KOPT-K1 (cell line): ENCODE results near the gene SLC9A2.
A peak's percentile ranks its signal among the peaks of the same experiment; 100 is the strongest.

Experiments
- H3K27ac ChIP-seq: fragments of 200-600 bp; sonication (generic); 2 replicates; pipeline ENCODE4 v1.5.1; 2016; ENCODE audit warnings: antibody characterized with exemption, mild to moderate bottlenecking, low read depth, low read length; ENCODE audit not compliant: poor library complexity, severe bottlenecking
- H3K36me3 ChIP-seq: fragments of 200-600 bp; sonication (generic); 2 replicates; pipeline ENCODE4 v1.5.1; 2017; ENCODE audit warnings: antibody characterized with exemption, mild to moderate bottlenecking, low read length, moderate library complexity; ENCODE audit not compliant: insufficient read depth
- H3K9me3 ChIP-seq: fragments of 200-600 bp; sonication (generic); 2 replicates; pipeline ENCODE4 v1.5.1; 2017; ENCODE audit warnings: antibody characterized with exemption, low read length, mild to moderate bottlenecking; ENCODE audit not compliant: insufficient read depth, poor library complexity, severe bottlenecking

Gene SLC9A2

DNA sequence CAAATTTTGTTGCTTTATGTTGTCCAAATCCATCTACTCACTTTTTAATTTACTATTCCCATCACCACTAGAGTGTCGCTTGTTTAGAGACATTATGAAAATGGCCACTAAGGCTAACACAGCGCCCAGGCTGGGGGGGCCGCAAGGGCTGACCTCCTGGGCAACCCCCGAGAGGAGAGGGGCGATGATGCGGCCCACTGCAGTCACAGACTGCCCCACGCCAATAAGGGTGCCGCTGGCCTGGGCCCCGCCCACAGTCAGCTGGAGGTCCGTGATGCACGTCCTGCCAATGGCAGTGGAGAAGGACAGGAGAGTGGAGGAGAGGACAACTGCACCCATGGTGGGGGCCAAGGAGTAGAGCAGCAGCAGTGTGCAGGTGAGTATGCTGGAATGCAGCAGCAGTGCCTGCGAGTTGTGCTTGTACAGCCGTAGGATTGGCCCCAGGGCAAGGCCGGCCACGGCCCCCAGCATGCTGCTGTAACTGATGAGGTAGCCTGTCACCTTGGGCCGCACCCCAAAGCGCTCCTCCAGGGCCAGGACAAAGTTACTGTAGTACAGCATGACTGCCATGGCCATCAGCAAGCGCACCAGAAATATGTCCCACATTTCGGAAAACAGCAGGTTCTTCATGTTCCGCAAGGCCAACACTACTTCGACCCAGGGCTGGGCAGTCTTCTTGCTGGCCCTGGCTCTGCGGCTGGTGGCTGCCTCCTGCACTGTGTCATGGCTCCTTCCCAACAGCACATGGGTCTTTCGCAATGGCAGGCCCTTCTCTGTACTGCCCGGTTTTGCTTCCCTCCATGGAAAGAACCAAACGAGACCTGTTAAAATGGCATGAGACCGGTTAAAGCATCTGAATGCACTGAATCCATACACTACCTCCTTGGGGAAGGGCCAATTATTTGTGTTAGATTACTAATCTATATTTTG lies 99.3 kb downstream of the SLC9A2 start:
- Histone ChIP-seq H3K27ac (no peak overlapping the region), H3K9me3 (no peaks in the 10 kb centered on the region), H3K36me3 (peaks cover 73% of the 10 kb centered on the region)

DNA sequence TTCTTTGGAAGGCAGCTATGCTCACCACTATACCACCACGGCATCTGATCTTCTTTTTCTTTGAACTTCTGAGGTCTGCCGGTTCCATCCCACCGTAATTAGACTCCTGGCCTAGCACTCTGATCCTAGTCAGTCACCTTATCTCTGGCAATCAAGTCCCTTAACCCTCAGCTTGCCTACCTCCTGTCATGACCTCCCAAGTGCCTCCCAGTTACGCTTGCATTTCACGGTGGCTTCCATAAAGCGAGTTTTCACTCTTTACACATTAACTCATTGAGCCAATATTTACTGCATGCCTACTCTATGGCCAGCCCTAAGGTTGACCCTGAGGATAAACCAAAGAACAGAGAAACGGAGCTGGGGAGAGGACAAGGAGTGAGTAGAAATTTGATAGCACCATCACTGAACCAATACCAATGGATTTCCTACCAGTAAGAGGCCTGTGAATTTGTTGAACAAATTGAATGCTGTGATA lies 104.7 kb downstream of the SLC9A2 start:
- H3K27ac ChIP-seq = no peak overlapping the region
- H3K36me3 ChIP-seq = peaks cover 91% of the 10 kb centered on the region
- H3K9me3 ChIP-seq = no peaks in the 10 kb centered on the region

DNA sequence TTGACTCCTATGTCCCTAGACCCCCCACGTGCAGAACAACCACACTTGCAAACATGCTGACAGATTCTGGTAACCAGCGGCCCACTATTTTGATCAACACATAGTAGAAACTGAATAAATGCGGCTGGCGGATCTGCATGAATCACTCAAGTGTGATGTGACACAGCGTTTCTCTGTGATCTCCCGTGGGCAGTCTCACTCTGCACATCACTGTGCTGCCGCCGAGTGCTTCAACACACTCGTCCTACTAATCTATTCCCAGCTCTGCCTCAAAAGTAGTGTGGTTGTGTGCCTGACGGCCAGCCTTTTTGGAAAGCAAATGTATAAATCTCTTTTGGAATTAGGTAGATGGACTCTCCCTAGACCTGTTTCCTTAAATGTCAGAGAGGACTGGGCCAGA lies 105.2 kb downstream of the SLC9A2 start:
- H3K27ac ChIP-seq = no peak overlapping the region
- H3K36me3 ChIP-seq = peaks cover 90% of the 10 kb centered on the region
- no peaks in the 10 kb centered on the region for H3K9me3 ChIP-seq

DNA sequence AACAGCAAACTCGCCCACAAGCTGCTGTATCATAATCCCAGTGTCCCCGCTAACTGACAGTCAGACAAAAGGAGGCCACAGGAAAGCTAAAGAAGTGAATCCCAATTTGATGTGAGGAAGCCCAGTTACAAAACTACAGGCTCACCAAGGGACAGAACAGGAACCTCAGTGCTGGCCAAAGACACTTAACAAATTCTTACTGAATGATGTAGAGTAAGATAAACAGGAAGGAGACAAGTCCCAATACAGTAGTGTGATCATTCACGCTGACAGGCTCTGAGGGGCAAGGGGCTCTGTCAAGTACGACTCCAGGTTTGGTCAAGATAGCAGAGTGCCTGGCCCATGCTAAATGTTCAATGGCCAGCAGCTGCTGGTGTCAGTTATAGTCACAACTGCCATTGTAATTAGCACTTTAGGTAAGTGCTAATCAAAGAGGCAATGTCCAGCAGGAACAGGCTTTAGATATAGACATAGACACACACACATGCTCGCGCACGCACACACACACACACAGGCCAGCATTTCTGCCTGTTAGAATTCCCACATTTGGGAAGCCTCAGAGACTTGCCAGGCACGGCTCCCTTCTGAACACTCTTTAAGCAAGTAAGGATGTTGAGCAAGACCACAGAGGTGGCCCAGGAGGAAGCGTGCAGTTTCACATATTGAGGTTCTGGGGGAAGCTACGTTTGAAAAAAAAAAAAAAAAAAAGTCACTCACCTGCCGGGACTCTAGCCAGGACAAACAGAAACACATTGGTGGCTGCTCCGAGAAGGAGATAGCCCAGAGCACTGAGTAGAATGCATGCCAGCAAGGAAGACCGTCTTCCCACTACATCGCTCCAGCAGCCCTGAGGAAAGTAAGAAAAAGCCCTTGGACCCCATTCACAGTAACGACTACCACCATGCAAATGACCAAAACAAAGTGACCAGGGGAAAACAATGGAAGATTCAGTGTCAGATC lies 107.1 kb downstream of the SLC9A2 start:
- no peaks in the 10 kb centered on the region for H3K9me3 ChIP-seq
- peaks cover 88% of the 10 kb centered on the region for H3K36me3 ChIP-seq
- H3K27ac ChIP-seq = no peak overlapping the region

DNA sequence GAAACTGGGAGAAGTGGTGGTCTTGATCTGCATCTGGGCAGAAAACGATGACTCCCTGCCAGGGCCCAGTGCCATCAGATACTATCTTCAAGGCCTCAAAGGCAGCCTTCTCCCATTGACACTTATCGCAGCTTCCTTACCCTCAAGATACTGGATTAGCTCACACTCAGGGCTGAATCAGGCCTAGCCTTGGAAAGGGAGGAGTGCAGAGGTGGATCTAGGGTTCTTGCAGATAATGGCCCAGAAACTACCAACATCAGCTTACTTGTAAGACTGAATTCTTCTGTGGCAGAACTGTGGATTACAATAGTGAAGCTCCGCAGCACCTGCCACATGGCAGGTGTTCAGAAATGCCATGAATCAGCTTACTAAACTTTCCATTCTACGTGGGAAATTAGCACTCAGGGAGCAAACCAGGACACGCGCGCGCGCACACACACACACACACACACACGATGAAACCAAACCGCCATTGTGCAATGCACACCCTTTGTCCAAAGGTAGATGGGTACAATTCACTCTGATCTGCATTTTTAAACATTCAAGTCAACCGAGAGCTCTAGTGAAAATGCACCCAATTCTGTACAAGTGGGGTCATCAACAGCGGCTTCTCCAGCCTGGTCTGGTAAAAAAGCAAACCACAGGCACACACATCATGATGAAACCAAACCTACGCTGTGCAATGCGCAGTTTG lies 116.2 kb downstream of the SLC9A2 start:
- H3K27ac ChIP-seq = no peak overlapping the region
- no peaks in the 10 kb centered on the region for H3K9me3 ChIP-seq
- peaks cover 22% of the 10 kb centered on the region for H3K36me3 ChIP-seq

DNA sequence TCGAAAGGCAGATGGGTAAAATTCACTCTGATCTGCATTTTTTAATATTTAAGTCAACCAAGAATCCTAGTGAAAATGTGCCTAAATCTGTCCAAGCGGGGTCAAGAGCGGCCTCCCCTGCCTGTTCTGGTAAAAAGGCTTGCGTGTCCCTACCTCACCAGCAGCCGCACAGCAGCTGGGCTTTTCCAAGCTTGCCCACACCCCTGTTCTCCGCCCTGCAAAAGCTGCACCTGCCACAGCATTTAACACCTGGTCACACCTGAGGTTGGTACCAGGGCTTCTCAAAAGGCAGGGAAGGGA lies 116.7 kb downstream of the SLC9A2 start:
- H3K27ac ChIP-seq = peak overlapping the region; percentile 66
- H3K36me3 ChIP-seq = peaks cover 17% of the 10 kb centered on the region
- H3K9me3 ChIP-seq = no peaks in the 10 kb centered on the region

DNA sequence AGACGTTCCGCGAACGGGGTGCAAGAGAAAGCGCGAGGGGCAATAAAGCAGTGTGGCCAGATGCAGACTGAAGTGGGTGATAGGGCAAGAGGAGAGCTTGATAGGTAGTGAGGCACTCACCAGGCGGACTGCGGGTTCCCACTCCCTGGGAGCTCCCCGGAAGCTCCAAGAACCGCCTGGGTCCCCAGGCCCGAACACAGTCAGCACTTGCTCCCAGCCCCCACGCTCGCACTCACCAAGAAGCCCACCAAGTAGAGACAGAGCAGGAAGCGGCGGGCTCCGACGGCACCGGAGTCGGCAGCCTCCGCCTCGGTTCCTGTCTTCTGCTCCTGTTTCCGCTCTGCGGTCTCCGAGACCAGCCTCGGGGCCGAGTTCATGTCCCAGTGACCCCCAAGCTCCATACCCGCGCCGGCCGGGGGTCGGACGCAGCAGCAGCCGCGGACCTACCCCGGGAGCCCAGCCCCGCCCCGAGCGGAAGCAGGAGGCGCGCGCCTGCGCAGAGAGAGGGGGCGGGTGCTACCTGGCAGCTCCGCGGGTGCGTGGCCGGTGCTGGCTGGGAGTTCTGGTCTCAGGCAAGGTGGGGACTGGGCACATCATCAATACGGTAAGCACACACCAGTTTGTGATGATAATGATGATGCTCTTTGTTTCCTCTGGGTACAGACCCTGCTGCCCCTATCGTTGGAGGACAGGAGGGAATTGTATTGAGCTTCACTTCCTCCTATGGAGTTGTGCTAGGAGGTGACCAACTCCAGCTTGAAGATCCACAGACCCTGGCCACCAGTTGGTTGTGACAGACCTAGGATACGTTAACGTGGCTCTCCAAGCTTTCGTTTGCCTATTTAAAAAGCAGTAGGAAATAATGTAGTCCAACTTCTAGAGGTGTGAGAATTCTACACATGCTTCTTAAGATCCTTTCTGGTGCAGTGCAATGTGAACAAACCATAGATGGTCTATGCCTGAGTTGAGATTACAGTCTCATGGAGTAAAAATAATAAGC lies 117.4 kb downstream of the SLC9A2 start:
- Histone ChIP-seq H3K27ac (peak overlapping the region; percentile 66), H3K9me3 (no peaks in the 10 kb centered on the region), H3K36me3 (peaks cover 10% of the 10 kb centered on the region)

DNA sequence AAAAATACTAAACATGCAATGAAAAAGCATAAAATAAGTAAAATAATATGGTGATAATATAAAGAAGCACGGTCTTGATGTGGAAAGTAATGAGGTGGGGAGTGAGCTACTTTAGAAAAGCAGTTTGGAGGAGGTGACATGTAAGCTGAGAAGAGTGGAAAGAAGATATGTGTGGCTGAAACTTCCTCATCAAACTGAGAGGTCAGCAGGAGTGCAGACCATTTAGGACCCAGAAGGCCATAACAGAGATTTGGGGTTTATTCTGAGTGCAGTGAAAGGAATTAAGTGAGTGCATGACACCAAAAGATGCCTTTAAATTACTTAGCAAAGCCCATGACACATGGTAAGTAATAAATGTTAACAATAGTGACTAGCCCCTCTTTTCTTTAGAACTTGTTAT lies 118.1 kb downstream of the SLC9A2 start:
- Histone ChIP-seq H3K36me3 (0 out of 2 replicates have a peak, but pooled peaks cover 5% of the 10 kb centered on the region), H3K27ac (no peak overlapping the region)

DNA sequence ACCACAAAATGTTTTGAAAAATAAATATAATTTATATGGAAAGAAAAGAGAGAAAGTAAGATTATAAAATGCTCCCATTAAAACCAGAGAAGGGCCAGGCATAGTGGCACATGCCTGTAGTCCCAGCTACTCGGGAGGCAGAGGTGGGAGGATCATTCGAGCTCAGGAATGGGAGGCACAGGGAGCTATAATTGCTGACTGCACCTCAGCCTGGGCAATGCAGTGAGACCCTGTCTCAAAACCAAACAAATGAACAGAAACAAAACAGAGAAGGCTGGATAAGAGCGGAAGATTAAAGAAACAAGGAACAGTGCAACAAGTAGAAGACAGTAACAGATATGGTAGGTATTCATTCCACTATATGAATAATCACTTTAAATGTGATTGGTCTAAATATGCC lies 123.9 kb downstream of the SLC9A2 start:
- no peaks in the 10 kb centered on the region for H3K36me3 ChIP-seq
- no peak overlapping the region for H3K27ac ChIP-seq
- peaks cover 3% of the 10 kb centered on the region for H3K9me3 ChIP-seq

More for the DNA sequence above, 118.1 kb downstream of the SLC9A2 start:
- H3K9me3 ChIP-seq = no peaks in the 10 kb centered on the region

DNA sequence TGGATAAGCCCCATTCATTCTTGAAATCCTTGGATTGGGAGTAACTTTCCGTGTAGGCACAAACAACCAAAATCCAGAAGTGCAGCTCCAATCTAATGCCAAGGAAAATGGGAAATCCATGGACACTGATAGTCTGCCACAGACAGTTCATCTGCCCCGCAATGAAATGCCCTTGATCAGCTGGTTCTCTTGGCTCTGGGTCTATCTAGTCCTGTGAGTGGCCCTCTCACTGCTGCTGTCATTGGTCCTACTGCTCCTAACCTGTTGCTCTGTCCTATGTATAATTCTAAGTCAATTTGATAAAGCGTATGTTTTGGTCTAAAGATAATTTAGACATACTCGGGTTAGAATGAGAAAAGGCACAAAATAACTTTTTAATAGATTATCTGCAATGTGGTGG lies 128.8 kb downstream of the SLC9A2 start:
- H3K9me3 ChIP-seq = peaks cover 3% of the 10 kb centered on the region
- no peak overlapping the region for H3K27ac ChIP-seq
- H3K36me3 ChIP-seq = no peaks in the 10 kb centered on the region

DNA sequence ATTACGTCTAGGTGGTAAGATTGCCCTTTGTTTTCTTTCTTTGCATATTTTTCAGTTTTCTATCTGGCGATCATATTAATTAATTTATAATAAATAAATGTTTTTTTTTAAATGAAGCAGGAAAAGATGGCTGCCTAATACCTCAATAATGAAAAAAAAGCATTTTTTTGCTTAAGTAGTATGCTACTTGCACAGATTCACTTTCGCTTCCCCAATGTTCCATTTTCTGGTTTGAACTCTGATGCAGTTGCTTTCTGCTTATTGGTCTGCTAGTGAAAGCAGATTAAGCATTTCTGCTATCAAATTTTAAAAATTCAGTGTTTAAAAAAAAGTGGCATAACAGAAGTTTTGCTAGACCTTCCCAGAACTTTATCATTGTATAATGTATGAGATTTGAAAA lies 130.6 kb downstream of the SLC9A2 start:
- no peaks in the 10 kb centered on the region for H3K36me3 ChIP-seq
- no peak overlapping the region for H3K27ac ChIP-seq
- H3K9me3 ChIP-seq = peaks cover 3% of the 10 kb centered on the region

DNA sequence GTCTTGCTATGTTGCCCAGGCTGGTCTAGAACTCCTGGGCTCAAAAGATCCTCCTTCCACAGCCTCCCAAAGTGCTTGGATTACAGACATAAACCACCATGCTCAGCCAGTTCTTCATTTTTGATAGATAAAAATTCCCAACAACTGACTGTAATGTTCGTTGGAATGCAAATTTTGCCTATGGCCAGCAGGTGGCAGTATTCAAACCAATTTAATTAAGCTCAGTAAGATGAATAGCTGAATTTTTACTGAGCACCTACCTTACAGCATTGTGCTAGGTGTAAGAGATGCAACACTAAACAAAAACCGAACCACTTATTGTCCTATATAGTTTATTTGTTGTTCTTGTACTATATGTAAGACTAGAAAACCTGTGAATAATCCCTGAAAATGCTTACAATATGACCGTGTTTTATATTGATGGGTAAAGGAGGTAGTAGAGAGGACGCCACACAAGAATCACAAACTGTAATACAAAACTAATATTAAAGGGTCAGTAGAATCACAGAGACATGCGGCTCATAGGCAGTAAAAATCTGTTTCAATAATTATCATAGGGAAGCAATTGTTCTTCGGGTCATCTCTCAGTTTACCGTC lies 134.3 kb downstream of the SLC9A2 start:
- Histone ChIP-seq H3K9me3 (no peaks in the 10 kb centered on the region), H3K36me3 (no peaks in the 10 kb centered on the region), H3K27ac (no peak overlapping the region)

DNA sequence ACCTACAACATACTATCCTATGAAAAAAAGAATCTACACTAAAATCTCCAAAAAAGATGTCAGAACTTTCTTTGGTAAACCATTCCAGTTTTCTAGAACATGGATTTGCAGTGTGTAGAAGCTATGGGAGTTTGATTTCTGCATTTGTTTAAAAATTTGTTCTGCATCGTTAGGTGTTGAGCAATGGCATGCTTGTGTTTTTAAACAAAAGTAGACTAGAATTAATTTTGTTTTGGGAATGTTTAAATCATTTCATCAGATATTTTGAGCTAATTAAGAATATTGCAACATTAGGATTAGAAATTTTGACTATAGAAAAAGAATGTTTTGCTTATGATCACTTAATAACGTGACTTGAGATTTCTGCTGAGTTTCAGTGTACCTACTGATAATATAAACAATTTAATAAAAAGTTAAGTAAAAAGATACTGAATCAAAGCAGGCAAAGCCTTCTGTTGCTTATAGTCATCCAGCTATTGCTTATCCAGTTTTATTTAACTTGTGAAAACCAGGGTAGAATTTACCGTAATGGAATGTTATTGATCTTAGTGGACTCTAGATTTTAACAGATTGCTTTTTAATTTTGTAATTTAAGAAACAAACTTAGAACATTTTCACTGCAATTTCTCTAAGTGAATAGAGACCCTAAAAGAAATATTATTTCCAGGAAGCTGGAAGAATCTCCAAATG lies 135.2 kb downstream of the SLC9A2 start:
- no peaks in the 10 kb centered on the region for H3K36me3 ChIP-seq
- no peaks in the 10 kb centered on the region for H3K9me3 ChIP-seq
- H3K27ac ChIP-seq = no peak overlapping the region
